Measurements from ENCODE around the gene THAP5. TPM values are rescaled to one million over a fixed set of nuclear protein-coding genes. Genes with fewer than 3 reads are reported as not detected.

The THAP5 gene
- polyA plus RNA-seq, 1 of the 3 experiments (the other 2 are of a cell fraction): 4.2 TPM

- H3K36me3 ChIP-seq (replicated peaks in 1 of 2; ENCODE audit: control insufficient read depth in 1 of 2, insufficient read depth in 2 of 2, low read length in 1 of 2): peaks cover 3 to 13% of the 10 kb centered on the region in 2 experiments
- no peak overlapping the region for H3K4me3 ChIP-seq (ENCODE audit: low read depth in 2 of 2, low read length in 1 of 2)
- no peak overlapping the region for H3K9ac ChIP-seq
- TF ChIP-seq, protein P1, sequence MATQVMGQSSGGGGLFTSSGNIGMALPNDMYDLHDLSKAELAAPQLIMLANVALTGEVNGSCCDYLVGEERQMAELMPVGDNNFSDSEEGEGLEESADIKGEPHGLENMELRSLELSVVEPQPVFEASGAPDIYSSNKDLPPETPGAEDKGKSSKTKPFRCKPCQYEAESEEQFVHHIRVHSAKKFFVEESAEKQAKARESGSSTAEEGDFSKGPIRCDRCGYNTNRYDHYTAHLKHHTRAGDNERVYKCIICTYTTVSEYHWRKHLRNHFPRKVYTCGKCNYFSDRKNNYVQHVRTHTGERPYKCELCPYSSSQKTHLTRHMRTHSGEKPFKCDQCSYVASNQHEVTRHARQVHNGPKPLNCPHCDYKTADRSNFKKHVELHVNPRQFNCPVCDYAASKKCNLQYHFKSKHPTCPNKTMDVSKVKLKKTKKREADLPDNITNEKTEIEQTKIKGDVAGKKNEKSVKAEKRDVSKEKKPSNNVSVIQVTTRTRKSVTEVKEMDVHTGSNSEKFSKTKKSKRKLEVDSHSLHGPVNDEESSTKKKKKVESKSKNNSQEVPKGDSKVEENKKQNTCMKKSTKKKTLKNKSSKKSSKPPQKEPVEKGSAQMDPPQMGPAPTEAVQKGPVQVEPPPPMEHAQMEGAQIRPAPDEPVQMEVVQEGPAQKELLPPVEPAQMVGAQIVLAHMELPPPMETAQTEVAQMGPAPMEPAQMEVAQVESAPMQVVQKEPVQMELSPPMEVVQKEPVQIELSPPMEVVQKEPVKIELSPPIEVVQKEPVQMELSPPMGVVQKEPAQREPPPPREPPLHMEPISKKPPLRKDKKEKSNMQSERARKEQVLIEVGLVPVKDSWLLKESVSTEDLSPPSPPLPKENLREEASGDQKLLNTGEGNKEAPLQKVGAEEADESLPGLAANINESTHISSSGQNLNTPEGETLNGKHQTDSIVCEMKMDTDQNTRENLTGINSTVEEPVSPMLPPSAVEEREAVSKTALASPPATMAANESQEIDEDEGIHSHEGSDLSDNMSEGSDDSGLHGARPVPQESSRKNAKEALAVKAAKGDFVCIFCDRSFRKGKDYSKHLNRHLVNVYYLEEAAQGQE (IDR thresholded peaks at IDR 0.05; ENCODE audit: low read depth, low read length): no peak
- no peak for TF ChIP-seq ELF1 (IDR thresholded peaks at IDR 0.05)
- H3F3A ChIP-seq (replicated peaks; ENCODE audit: insufficient read depth): no peaks in the 10 kb centered on the region
- no peak overlapping the region for H3K27ac ChIP-seq (ENCODE audit: low read depth in 2 of 2, low read length in 1 of 2)
- no peak overlapping the region for H2AFZ ChIP-seq (ENCODE audit: low read depth)
- POLR2A ChIA-PET: interaction anchor here (1.4 kb wide), 1 partner anchor 10 kb away, joined by 4 read pairs; the partner anchor contains the start of genes DNAJB9 and THAP5
- no peaks in the 10 kb centered on the region for H3K9me3 ChIP-seq
- H3K9me2 ChIP-seq: no peaks in the 10 kb centered on the region
- no peaks in the 10 kb centered on the region for H4K20me1 ChIP-seq (ENCODE audit: insufficient read depth)
- peaks cover 0 to 2% of the 10 kb centered on the region in 2 experiments; a peak in 1 of 4 replicates for H3K4me1 ChIP-seq (ENCODE audit: control insufficient read depth in 1 of 2, insufficient read depth in 2 of 2, low read depth in 1 of 2, low read length in 1 of 2)
- DNase-seq: no peak
- no peaks in the 10 kb centered on the region for H3K27me3 ChIP-seq (ENCODE audit: insufficient read depth)
- no peak overlapping the region for H3K4me2 ChIP-seq
- CTCF ChIA-PET: interaction anchor here (1.1 kb wide), 1 partner anchor 12 kb away, joined by 5 read pairs; no protein-coding TSS in a partner anchor
- 81% methylated on average over 4 of the region's 6 CpGs for WGBS (ENCODE audit: low lambda C conversion rate)
- H3K79me2 ChIP-seq (ENCODE audit: insufficient read depth): no peaks in the 10 kb centered on the region
These were observed 10.8 kb upstream of the THAP5 start for GRCh38 chr7:108580298-108580697.

- Histone ChIP-seq H3F3A (replicated peaks; ENCODE audit: insufficient read depth) (no peaks in the 10 kb centered on the region), H3K4me2 (no peak overlapping the region), H3K9ac (no peak overlapping the region), H3K9me2 (no peaks in the 10 kb centered on the region), H3K27me3 (ENCODE audit: insufficient read depth) (no peaks in the 10 kb centered on the region), H3K4me1 (ENCODE audit: control insufficient read depth in 1 of 2, insufficient read depth in 2 of 2, low read depth in 1 of 2, low read length in 1 of 2) (peaks cover 0 to 2% of the 10 kb centered on the region in 2 experiments; a peak in 1 of 4 replicates), H3K79me2 (ENCODE audit: insufficient read depth) (no peaks in the 10 kb centered on the region; the same call in 1 of the 2 replicates), H3K4me3 (ENCODE audit: low read depth in 2 of 2, low read length in 1 of 2) (no peak overlapping the region), H4K20me1 (ENCODE audit: insufficient read depth) (no peaks in the 10 kb centered on the region), H3K27ac (ENCODE audit: low read depth in 2 of 2, low read length in 1 of 2) (no peak overlapping the region), H3K9me3 (no peaks in the 10 kb centered on the region), H2AFZ (ENCODE audit: low read depth) (no peak overlapping the region), H3K36me3 (replicated peaks in 1 of 2; ENCODE audit: control insufficient read depth in 1 of 2, insufficient read depth in 2 of 2, low read length in 1 of 2) (peaks cover 10 to 26% of the 10 kb centered on the region in 2 experiments)
- WGBS (ENCODE audit: low lambda C conversion rate): 90% methylated on average over 7 of the region's 7 CpGs
- DNase-seq: no peak
- POLR2A ChIA-PET: no interaction called here
- TF ChIP-seq, protein P2, sequence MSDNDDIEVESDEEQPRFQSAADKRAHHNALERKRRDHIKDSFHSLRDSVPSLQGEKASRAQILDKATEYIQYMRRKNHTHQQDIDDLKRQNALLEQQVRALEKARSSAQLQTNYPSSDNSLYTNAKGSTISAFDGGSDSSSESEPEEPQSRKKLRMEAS (IDR thresholded peaks at IDR 0.05; ENCODE audit: low read depth): no peak
- TF ChIP-seq JUND (IDR thresholded peaks at IDR 0.05) (no peak), FOXM1 (IDR thresholded peaks at IDR 0.05; ENCODE audit: low read depth) (no peak), ELF1 (IDR thresholded peaks at IDR 0.05) (no peak), RFX5 (IDR thresholded peaks at IDR 0.05; ENCODE audit: low read length) (no peak)
- TF ChIP-seq, protein P3, sequence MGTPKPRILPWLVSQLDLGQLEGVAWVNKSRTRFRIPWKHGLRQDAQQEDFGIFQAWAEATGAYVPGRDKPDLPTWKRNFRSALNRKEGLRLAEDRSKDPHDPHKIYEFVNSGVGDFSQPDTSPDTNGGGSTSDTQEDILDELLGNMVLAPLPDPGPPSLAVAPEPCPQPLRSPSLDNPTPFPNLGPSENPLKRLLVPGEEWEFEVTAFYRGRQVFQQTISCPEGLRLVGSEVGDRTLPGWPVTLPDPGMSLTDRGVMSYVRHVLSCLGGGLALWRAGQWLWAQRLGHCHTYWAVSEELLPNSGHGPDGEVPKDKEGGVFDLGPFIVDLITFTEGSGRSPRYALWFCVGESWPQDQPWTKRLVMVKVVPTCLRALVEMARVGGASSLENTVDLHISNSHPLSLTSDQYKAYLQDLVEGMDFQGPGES (IDR thresholded peaks at IDR 0.05; ENCODE audit: low read depth, low read length): no peak
- CTCF ChIA-PET: no interaction called here
These were observed 9.4 kb upstream of the THAP5 start for GRCh38 chr7:108578937-108579336.
